ENCODE results near the gene FBXL17.

The FBXL17 gene

DNA sequence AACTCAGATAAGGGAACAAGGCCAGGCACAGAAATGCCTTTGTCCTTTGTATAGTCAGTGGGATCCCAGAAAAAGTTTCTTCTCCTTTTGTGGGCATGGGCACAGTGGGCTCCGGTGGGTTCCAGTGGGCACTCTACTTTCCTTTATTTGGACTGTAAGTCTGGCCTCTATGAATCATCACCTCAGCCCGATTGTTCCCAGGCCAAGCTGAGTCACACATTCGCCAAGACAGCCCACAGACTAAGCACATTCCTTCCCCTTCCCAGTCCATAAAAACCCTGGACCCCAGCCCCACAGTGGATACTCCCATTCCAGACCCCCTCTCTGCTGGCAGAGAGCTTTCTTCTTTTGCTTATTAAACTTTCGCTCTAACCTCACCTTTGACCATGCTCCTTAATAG lies 165.0 kb downstream of the FBXL17 start:
- TF ChIP-seq, protein P1, sequence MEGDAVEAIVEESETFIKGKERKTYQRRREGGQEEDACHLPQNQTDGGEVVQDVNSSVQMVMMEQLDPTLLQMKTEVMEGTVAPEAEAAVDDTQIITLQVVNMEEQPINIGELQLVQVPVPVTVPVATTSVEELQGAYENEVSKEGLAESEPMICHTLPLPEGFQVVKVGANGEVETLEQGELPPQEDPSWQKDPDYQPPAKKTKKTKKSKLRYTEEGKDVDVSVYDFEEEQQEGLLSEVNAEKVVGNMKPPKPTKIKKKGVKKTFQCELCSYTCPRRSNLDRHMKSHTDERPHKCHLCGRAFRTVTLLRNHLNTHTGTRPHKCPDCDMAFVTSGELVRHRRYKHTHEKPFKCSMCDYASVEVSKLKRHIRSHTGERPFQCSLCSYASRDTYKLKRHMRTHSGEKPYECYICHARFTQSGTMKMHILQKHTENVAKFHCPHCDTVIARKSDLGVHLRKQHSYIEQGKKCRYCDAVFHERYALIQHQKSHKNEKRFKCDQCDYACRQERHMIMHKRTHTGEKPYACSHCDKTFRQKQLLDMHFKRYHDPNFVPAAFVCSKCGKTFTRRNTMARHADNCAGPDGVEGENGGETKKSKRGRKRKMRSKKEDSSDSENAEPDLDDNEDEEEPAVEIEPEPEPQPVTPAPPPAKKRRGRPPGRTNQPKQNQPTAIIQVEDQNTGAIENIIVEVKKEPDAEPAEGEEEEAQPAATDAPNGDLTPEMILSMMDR (IDR thresholded peaks at IDR 0.05; ENCODE audit: low read depth, low read length), result no peak
- DNase-seq, result no peak
- no peaks in the 10 kb centered on the region for H3K36me3 ChIP-seq
- H3K9me3 ChIP-seq, result no peaks in the 10 kb centered on the region
- no peak overlapping the region for H3K4me3 ChIP-seq (ENCODE audit: low read depth, low read length)
- H3K4me1 ChIP-seq, result no peaks in the 10 kb centered on the region
- no peaks in the 10 kb centered on the region for H3K27me3 ChIP-seq

DNA sequence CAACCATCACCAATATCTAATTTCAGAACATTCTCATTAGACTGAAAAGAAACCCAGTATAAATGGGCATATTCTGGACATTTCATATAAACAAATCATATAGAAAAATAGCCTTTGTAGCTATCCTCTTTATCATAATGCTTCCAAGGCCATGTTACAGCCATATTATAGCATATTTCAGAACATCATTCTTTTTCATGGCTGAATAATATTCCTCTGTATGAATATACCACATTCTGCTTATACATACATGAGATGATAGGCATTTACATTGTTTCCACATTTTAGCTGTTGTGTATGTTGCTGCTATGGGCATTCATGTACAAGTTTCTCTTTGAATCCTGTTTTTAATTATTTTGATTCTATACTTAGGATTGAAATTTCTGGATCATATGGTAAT lies 167.0 kb downstream of the FBXL17 start:
- Histone ChIP-seq H3K36me3 (no peaks in the 10 kb centered on the region), H3K4me1 (no peaks in the 10 kb centered on the region), H3K4me3 (ENCODE audit: low read depth, low read length) (no peak overlapping the region), H3K27me3 (no peaks in the 10 kb centered on the region), H3K9me3 (no peaks in the 10 kb centered on the region)
- DNase-seq, result no peak
- TF ChIP-seq, protein P1 (IDR thresholded peaks at IDR 0.05; ENCODE audit: low read depth, low read length), result no peak

DNA sequence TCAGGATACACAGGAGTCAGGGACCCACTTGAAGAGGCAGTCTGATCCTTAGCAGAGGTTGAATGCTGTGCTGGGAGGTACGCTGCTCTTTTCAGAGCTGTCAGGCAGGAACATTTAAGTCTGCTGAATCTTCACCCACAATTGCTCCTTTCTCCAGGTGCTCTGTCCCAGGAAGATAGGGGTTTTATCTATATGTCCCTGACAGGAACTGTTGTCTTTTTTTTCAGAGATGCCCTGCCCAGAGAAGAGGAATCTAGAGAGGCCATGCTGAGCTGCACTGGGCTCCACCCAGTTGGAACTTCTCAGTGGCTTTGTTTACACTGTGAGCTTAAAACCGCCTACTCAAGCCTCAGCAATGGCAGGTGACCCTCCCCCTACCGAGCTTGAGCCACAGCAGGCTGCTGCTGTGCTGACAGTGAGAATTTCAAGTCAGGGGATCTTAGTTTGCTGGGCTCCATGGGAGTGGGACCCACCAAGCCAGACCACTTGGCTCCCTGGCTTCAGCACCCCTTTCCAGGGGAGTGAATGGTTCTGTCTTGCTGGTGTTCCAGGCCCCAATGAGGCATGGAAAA lies 169.0 kb downstream of the FBXL17 start:
- no peak for DNase-seq
- TF ChIP-seq, protein P1 (IDR thresholded peaks at IDR 0.05; ENCODE audit: low read depth, low read length), result no peak
- H3K36me3 ChIP-seq, result no peaks in the 10 kb centered on the region
- H3K27me3 ChIP-seq, result no peaks in the 10 kb centered on the region
- H3K4me3 ChIP-seq (ENCODE audit: low read depth, low read length), result no peak overlapping the region
- H3K9me3 ChIP-seq, result no peaks in the 10 kb centered on the region
- H3K4me1 ChIP-seq, result no peaks in the 10 kb centered on the region

DNA sequence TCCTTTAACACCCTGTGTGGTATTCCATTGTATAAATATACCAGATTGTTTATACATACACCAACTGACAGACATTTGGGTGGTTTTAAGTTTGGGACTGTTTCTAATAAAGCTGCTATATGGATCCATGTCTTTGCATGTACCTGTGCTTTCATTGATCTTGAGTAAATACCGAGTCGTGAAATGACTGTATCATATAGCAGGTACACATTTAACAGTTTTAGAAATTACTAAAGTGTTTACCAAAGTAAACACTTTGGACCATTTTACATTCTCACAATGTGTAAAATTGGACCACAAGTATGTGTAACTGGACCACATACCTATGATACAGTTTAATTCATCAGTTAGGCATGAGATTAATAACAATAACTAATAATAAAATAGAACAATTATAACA lies 175.2 kb downstream of the FBXL17 start:
- Histone ChIP-seq H3K4me3 (ENCODE audit: low read depth, low read length) (no peak overlapping the region), H3K27me3 (no peaks in the 10 kb centered on the region), H3K9me3 (no peaks in the 10 kb centered on the region), H3K4me1 (no peaks in the 10 kb centered on the region), H3K36me3 (no peaks in the 10 kb centered on the region)
- no peak for DNase-seq
- TF ChIP-seq, protein P1 (IDR thresholded peaks at IDR 0.05; ENCODE audit: low read depth, low read length), result no peak

DNA sequence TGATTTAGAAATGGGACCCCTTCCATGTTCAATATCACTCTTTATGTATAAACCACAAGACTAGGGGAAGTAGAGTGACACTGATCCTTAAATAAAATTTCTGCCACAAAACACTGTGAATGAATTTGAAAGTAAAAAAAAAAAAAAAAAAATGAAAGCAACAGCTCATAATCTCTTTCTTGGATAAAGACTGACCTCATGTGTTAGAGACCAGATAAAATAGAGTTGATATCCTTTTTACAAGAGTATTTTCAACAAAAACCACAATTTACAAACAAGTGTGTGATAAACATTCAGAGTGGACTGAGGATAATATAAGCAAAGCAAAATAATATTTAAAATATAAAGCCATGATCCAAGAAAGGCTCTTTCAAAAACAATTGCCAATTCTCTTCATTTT lies 180.2 kb downstream of the FBXL17 start:
- no peaks in the 10 kb centered on the region for H3K36me3 ChIP-seq
- TF ChIP-seq, protein P1 (IDR thresholded peaks at IDR 0.05; ENCODE audit: low read depth, low read length), result no peak
- H3K27me3 ChIP-seq, result no peaks in the 10 kb centered on the region
- no peak for DNase-seq
- no peaks in the 10 kb centered on the region for H3K4me1 ChIP-seq
- H3K4me3 ChIP-seq (ENCODE audit: low read depth, low read length), result no peak overlapping the region
- no peaks in the 10 kb centered on the region for H3K9me3 ChIP-seq

DNA sequence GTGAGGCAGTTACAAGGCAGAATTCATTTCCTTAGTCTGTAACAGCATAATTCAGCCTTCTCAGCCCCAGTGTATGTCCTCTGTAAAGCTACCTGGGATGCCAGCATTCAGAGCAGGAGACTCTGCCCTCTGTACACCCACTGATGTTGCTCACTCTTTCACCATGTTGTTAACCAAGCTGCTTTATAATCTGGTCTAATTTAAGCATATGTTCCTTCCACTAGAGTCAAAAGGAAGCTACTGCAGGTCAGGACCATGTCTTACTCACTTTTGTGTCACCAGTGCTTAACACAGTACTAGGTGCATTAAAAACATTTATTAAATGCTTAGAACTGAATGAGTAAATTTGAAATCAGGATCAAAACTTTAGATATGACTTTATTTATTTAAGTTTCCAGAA lies 185.6 kb downstream of the FBXL17 start:
- Histone ChIP-seq H3K4me3 (ENCODE audit: low read depth, low read length) (no peak overlapping the region), H3K4me1 (no peaks in the 10 kb centered on the region), H3K9me3 (no peaks in the 10 kb centered on the region), H3K27me3 (no peaks in the 10 kb centered on the region), H3K36me3 (no peaks in the 10 kb centered on the region)
- no peak for DNase-seq
- TF ChIP-seq, protein P1 (IDR thresholded peaks at IDR 0.05; ENCODE audit: low read depth, low read length), result no peak
